HepG2 (cell line): Measurements from ENCODE around the gene FCER1A. TPM values are rescaled to one million over a fixed set of nuclear protein-coding genes. Genes with fewer than 3 reads are reported as not detected.

Experiments used
- ATAC-seq: fragments of 200-7000 bp; cut with Tn5 transposase; 3 replicates; pipeline ENCODE4 v1.9.1; 2020; ENCODE audit warnings: mild to moderate bottlenecking, moderate library complexity
- BruUV-seq: library from RNA; stranded (reverse); fragments of 400-500 nt; replicated peaks from 2 replicates; lab custom pipeline; 2021; lab: Mats Ljungman, UMichigan
- CTCF ChIA-PET: fragments of 300-600 bp; formaldehyde crosslinking; extraction: SDS; loops from one replicate; lab custom pipeline; 2021; ENCODE audit warnings: low total read pairs, inconsistent platforms, low intra/inter-chr PET ratio; lab: Yijun Ruan, JAX
- POLR2A ChIA-PET: fragments of 350-600 bp; sonication (Branson Sonifier 250); formaldehyde crosslinking; loops from one replicate; lab custom pipeline; 2020; ENCODE audit warnings: antibody characterized with exemption, inconsistent platforms; lab: Yijun Ruan, JAX
- DNase-seq: peaks from one replicate; pipeline ENCODE4 v3.0.0-alpha.2; 2015; ENCODE audit warnings: low spot score
- FAIRE-seq: peaks from 3 replicates; lab custom pipeline; 2011; peaks lifted over from hg19 to GRCh38; lab: Jason Lieb, UNC
- H2AFZ ChIP-seq: one replicate; pipeline ENCODE4 v1.6.1; 2011; ENCODE audit warnings: low read length, inconsistent platforms
- H3K27ac ChIP-seq: fragments of 300-600 bp; 3 replicates; pipeline ENCODE4 v1.8.0; 2011; ENCODE audit warnings: mixed run types, mild to moderate bottlenecking, mixed read lengths, low read length, inconsistent platforms; ENCODE audit not compliant: insufficient read depth; ENCODE audit errors: extremely low read length
- H3K27me3 ChIP-seq, 2 experiments: fragments of 200-600 bp in 1 of 2; 2 replicates in 1 of 2; 3 replicates in 1 of 2; pipeline versions ENCODE4 v1.6.0 to v1.8.0; 2011; ENCODE audit warnings: low read length in 2 of 2, mild to moderate bottlenecking in 2 of 2, moderate library complexity in 2 of 2, inconsistent platforms in 1 of 2; ENCODE audit not compliant: insufficient read depth in 2 of 2, control insufficient read depth in 1 of 2
- H3K36me3 ChIP-seq, 2 experiments: fragments of 200-600 bp in 1 of 2; replicated peaks in 1 of 2; 2 replicates in 1 of 2; 3 replicates in 1 of 2; pipeline versions ENCODE4 v1.5.1 to v1.8.0; 2011; ENCODE audit warnings: low read length in 2 of 2, inconsistent platforms in 1 of 2; ENCODE audit not compliant: insufficient read depth in 2 of 2, control insufficient read depth in 1 of 2
- H3K4me1 ChIP-seq: 2 replicates; pipeline ENCODE4 v1.5.1; 2012; ENCODE audit warnings: low read length, inconsistent platforms; ENCODE audit not compliant: insufficient read depth
- H3K4me2 ChIP-seq: 2 replicates; pipeline ENCODE4 v1.6.0; 2011; ENCODE audit warnings: low read depth, low read length, inconsistent platforms
- H3K4me3 ChIP-seq, 3 experiments: fragments of 200-600 bp in 1 of 3; sonication (generic), shearing (Covaris generic) in 1 of 3; replicated peaks in 1 of 3; 2 replicates each; pipeline ENCODE4 v1.5.1; 2011 to 2016; ENCODE audit warnings: low read length in 3 of 3, inconsistent platforms in 2 of 3, low read depth in 2 of 3, mild to moderate bottlenecking in 2 of 3, control low read depth in 1 of 3, mixed read lengths in 1 of 3; ENCODE audit not compliant: insufficient read depth in 1 of 3
- H3K79me2 ChIP-seq: one replicate; pipeline ENCODE4 v1.6.1; 2011; ENCODE audit warnings: low read length, inconsistent platforms; ENCODE audit not compliant: insufficient read depth
- H3K9ac ChIP-seq: 2 replicates; pipeline ENCODE4 v1.6.0; 2011; ENCODE audit warnings: mild to moderate bottlenecking, low read depth, low read length, inconsistent platforms; ENCODE audit not compliant: insufficient read depth
- H3K9me3 ChIP-seq: 2 replicates; pipeline ENCODE4 v1.5.1; 2012; ENCODE audit warnings: mild to moderate bottlenecking, low read length
- H4K20me1 ChIP-seq: 2 replicates; pipeline ENCODE4 v1.6.0; 2011; ENCODE audit warnings: inconsistent platforms, mild to moderate bottlenecking, low read length, moderate library complexity; ENCODE audit not compliant: insufficient read depth
- CEBPB ChIP-seq: IDR thresholded peaks from 2 replicates; pipeline ENCODE4 v1.6.1; 2011; ENCODE audit warnings: low read depth, low read length, improper control_type of control experiment, borderline replicate concordance
- SRSF4 ChIP-seq: fragments of 200-400 bp; formaldehyde crosslinking; IDR thresholded peaks from one replicate; pipeline ENCODE4 v1.6.1; 2018; ENCODE audit warnings: mild to moderate bottlenecking, low read depth, low read length, moderate library complexity; ENCODE audit not compliant: poor library complexity, severe bottlenecking
- TAF15 ChIP-seq: fragments of 200-400 bp; formaldehyde crosslinking; IDR thresholded peaks from one replicate; pipeline ENCODE4 v1.6.1; 2018; ENCODE audit warnings: mild to moderate bottlenecking, low read depth, low read length; ENCODE audit not compliant: poor library complexity, severe bottlenecking
- TGIF2 ChIP-seq: IDR thresholded peaks from 2 replicates; pipeline ENCODE4 v1.6.1; 2016; ENCODE audit warnings: control low read depth, missing compliant biosample characterization
- ZNF124 ChIP-seq: sonication (generic); formaldehyde crosslinking; IDR thresholded peaks from 2 replicates; pipeline ENCODE4 v1.4.0; 2020; ENCODE audit warnings: missing genetic modification reagents
- ZNF205 ChIP-seq: IDR thresholded peaks from 2 replicates; pipeline ENCODE4 v1.6.1; 2018; ENCODE audit warnings: missing biosample characterization, missing genetic modification reagents
- ZNF766 ChIP-seq: sonication (generic); formaldehyde crosslinking; IDR thresholded peaks from 2 replicates; pipeline ENCODE4 v1.5.0; 2020; ENCODE audit warnings: missing genetic modification reagents, borderline replicate concordance
- in situ Hi-C: cut with HindIII; loops from 2 replicates; pipeline ENCODE4 v1.10.0; 2017; ENCODE audit warnings: low pct_unique_long_range_greater_than_20kb; ENCODE audit not compliant: extremely low pct_ligation_motif_present
- intact Hi-C: fragments of 100-400 bp; cut with micrococcal nuclease; formaldehyde crosslinking; loops from one replicate; pipeline ENCODE4 v1.10.0; 2022; ENCODE audit not compliant: unreplicated experiment
- polyA plus RNA-seq, 8 experiments: library from polyadenylated mRNA; depleted of rRNA in 3 of 8; stranded (reverse) in 7 of 8; unstranded in 1 of 8; fragments of >200 nt; fragmentation: Illumina TruSeq in 4 of 8; extraction: Trizol in 4 of 8; gene quantifications; 2 replicates each; pipeline versions ENCODE4 v1.2.1 to v1.2.3, GENCODE V29; 2011 to 2016; ENCODE audit warnings: low read depth in 4 of 8, missing spikeins in 1 of 8, mixed read lengths in 1 of 8; ENCODE audit not compliant: insufficient read depth in 1 of 8
- total RNA-seq, 5 experiments: library from RNA; depleted of rRNA; stranded (reverse); fragments of >200 nt; fragmentation: Illumina TruSeq; extraction: Trizol; gene quantifications; 2 replicates each; pipeline ENCODE4 v1.2.3, GENCODE V29; 2016; ENCODE audit warnings: low read depth in 1 of 5
- TF ChIP-seq, protein P1 (sequence below): sonication (generic); formaldehyde crosslinking; IDR thresholded peaks from 2 replicates; pipeline ENCODE4 v1.4.0; 2020; ENCODE audit warnings: missing genetic modification reagents
- TF ChIP-seq, protein P2 (sequence below): IDR thresholded peaks from 2 replicates; pipeline ENCODE4 v1.6.1; 2012; ENCODE audit warnings: inconsistent platforms
- TF ChIP-seq, protein P3 (sequence below): sonication (generic); formaldehyde crosslinking; conservative IDR thresholded peaks from 2 replicates; pipeline ENCODE4 v1.4.0; 2020; ENCODE audit warnings: missing genetic modification reagents
- TF ChIP-seq, protein P4 (sequence below): sonication (generic); formaldehyde crosslinking; IDR thresholded peaks from 2 replicates; pipeline ENCODE4 v1.5.1; 2020; ENCODE audit warnings: missing genetic modification reagents, mild to moderate bottlenecking, borderline replicate concordance
- TF ChIP-seq, protein P5 (sequence below), 2 experiments: IDR thresholded peaks; 2 replicates each; pipeline ENCODE4 v1.6.1; 2011 to 2012; ENCODE audit warnings: low read length in 2 of 2, borderline replicate concordance in 1 of 2, low read depth in 1 of 2, mild to moderate bottlenecking in 1 of 2, moderate library complexity in 1 of 2

Gene FCER1A
- total and polyA plus RNA-seq, 2 of the 13 experiments (the other 11 are each of a cell fraction or from before 2014, with no cell fraction given), result not detected

DNA sequence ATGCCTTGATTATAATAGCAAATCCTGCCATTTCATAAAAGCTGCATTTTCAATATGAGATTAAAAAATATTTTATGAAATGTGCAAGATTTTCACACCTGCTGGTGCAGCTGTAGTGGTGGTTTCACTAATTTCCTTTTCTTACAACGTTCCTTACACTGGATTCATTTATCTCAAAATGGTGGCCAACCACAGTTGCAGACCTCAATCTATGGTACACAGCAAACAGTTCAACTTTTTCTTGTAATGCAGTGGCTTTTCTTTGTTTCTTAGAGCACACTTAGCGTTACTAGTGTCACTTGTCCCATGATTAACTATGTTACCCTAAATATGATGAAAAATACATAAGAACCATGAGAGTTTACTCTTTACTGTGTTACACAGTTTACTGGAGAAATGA is 32.7 kb downstream of the FCER1A start (continued):
- TF ChIP-seq, protein P1, sequence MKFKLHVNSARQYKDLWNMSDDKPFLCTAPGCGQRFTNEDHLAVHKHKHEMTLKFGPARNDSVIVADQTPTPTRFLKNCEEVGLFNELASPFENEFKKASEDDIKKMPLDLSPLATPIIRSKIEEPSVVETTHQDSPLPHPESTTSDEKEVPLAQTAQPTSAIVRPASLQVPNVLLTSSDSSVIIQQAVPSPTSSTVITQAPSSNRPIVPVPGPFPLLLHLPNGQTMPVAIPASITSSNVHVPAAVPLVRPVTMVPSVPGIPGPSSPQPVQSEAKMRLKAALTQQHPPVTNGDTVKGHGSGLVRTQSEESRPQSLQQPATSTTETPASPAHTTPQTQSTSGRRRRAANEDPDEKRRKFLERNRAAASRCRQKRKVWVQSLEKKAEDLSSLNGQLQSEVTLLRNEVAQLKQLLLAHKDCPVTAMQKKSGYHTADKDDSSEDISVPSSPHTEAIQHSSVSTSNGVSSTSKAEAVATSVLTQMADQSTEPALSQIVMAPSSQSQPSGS (CRISPR knock-in tag), result no peak
- TF ChIP-seq, protein P2, sequence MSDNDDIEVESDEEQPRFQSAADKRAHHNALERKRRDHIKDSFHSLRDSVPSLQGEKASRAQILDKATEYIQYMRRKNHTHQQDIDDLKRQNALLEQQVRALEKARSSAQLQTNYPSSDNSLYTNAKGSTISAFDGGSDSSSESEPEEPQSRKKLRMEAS, result no peak
- TF ChIP-seq TAF15 (no peak), TGIF2 (CRISPR knock-in tag) (no peak)

DNA sequence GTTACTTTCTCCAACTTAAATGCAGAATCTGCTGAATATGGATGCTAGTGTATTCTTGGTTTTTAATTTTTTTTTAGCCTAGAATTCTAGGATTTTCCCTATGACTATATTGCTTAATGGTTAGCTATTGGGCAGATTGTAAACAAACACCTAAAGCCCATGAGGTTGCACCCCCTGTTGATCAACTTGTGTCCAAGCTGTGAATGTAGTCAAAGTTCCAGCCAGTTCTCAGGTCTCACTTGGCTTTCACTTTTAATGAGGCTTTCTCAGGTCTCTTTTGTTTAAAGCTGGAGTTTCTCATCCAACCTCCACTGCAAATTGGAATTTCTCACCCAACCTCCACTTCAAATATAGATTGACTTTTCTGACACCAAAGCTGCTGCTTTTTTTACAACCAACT is 35.9 kb downstream of the FCER1A start:
- ChIA-PET POLR2A (no interaction called here), CTCF (no interaction called here)
- no peak for TF ChIP-seq ZNF124 (CRISPR knock-in tag)
- TF ChIP-seq ZNF205 (CRISPR knock-in tag), result no peak
- TF ChIP-seq ZNF766, result no peak
- TF ChIP-seq SRSF4, result no peak
- TF ChIP-seq, protein P3, sequence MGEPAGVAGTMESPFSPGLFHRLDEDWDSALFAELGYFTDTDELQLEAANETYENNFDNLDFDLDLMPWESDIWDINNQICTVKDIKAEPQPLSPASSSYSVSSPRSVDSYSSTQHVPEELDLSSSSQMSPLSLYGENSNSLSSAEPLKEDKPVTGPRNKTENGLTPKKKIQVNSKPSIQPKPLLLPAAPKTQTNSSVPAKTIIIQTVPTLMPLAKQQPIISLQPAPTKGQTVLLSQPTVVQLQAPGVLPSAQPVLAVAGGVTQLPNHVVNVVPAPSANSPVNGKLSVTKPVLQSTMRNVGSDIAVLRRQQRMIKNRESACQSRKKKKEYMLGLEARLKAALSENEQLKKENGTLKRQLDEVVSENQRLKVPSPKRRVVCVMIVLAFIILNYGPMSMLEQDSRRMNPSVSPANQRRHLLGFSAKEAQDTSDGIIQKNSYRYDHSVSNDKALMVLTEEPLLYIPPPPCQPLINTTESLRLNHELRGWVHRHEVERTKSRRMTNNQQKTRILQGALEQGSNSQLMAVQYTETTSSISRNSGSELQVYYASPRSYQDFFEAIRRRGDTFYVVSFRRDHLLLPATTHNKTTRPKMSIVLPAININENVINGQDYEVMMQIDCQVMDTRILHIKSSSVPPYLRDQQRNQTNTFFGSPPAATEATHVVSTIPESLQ (CRISPR knock-in tag), result no peak
- no peak for TF ChIP-seq CEBPB
- TF ChIP-seq, protein P4, sequence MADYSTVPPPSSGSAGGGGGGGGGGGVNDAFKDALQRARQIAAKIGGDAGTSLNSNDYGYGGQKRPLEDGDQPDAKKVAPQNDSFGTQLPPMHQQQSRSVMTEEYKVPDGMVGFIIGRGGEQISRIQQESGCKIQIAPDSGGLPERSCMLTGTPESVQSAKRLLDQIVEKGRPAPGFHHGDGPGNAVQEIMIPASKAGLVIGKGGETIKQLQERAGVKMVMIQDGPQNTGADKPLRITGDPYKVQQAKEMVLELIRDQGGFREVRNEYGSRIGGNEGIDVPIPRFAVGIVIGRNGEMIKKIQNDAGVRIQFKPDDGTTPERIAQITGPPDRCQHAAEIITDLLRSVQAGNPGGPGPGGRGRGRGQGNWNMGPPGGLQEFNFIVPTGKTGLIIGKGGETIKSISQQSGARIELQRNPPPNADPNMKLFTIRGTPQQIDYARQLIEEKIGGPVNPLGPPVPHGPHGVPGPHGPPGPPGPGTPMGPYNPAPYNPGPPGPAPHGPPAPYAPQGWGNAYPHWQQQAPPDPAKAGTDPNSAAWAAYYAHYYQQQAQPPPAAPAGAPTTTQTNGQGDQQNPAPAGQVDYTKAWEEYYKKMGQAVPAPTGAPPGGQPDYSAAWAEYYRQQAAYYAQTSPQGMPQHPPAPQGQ (CRISPR knock-in tag), result no peak
- TF ChIP-seq, protein P5, sequence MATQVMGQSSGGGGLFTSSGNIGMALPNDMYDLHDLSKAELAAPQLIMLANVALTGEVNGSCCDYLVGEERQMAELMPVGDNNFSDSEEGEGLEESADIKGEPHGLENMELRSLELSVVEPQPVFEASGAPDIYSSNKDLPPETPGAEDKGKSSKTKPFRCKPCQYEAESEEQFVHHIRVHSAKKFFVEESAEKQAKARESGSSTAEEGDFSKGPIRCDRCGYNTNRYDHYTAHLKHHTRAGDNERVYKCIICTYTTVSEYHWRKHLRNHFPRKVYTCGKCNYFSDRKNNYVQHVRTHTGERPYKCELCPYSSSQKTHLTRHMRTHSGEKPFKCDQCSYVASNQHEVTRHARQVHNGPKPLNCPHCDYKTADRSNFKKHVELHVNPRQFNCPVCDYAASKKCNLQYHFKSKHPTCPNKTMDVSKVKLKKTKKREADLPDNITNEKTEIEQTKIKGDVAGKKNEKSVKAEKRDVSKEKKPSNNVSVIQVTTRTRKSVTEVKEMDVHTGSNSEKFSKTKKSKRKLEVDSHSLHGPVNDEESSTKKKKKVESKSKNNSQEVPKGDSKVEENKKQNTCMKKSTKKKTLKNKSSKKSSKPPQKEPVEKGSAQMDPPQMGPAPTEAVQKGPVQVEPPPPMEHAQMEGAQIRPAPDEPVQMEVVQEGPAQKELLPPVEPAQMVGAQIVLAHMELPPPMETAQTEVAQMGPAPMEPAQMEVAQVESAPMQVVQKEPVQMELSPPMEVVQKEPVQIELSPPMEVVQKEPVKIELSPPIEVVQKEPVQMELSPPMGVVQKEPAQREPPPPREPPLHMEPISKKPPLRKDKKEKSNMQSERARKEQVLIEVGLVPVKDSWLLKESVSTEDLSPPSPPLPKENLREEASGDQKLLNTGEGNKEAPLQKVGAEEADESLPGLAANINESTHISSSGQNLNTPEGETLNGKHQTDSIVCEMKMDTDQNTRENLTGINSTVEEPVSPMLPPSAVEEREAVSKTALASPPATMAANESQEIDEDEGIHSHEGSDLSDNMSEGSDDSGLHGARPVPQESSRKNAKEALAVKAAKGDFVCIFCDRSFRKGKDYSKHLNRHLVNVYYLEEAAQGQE (IDR thresholded peaks at IDR 0.05; ENCODE audit: borderline replicate concordance in 1 of 2, low read depth in 1 of 2, low read length in 2 of 2), result no peak

More for the DNA sequence above, 35.9 kb downstream of the FCER1A start:
- intact Hi-C loops, result no loop called here
- no peak for FAIRE-seq
- Histone ChIP-seq H3K27ac (no peak overlapping the region), H3K4me3 (no peak overlapping the region), H3K36me3 (no peaks in the 10 kb centered on the region), H2AFZ (no peak overlapping the region), H3K9ac (no peak overlapping the region), H3K4me2 (no peak overlapping the region), H3K9me3 (peaks cover 66% of the 10 kb centered on the region), H3K4me1 (no peaks in the 10 kb centered on the region), H3K79me2 (no peaks in the 10 kb centered on the region), H4K20me1 (no peaks in the 10 kb centered on the region), H3K27me3 (no peaks in the 10 kb centered on the region)
- ATAC-seq, result no peak
- BruUV-seq, result no TSS peak
- DNase-seq, result no peak
- in situ Hi-C loops, result no loop called here
